ENCODE measurements around the gene HP1BP3. TPM values are rescaled to one million over a fixed set of nuclear protein-coding genes. Genes with fewer than 3 reads are reported as not detected.
"Not testable (repeated sequence)": the region's sequence is repeated elsewhere in the genome, so short reads cannot be mapped to it uniquely, and the experiment has no call there.

HP1BP3 gene
- 159 and 181 TPM in 2 replicates for total RNA-seq

- DNase-seq (ENCODE audit: extremely low read depth, low read depth, low spot score), result no peak
Measured at GRCh38 chr1:20787029-20787839, at the start of gene HP1BP3. HP1BP3 (minus strand) TSS chr1:20787307; CDS start chr1:20780440, 6,867 bp downstream.

GRCh38 chr1:20836230-20836629 is 49.1 kb upstream of the HP1BP3 start:
- no peak for DNase-seq (ENCODE audit: extremely low read depth, low read depth, low spot score)

DNA sequence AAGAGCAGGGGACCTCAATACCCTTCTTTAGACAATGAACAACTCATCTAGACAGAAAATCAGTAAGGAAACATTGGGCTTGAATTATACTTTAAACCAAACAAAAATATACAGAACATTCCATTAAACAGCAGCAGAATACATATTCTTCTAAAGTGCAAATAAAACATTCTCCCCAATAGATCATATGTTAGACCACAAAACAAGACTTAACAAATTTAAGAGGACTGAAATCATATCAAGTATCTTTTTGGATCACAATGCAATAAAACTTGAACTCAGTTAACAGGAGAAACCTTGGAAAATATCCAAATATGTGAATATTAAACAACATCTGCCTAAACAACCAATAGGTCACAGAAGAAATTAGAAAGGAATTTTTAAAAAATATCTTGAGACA is 47.7 kb upstream of the HP1BP3 start:
- DNase-seq (ENCODE audit: extremely low read depth, low read depth, low spot score), result no peak

DNA sequence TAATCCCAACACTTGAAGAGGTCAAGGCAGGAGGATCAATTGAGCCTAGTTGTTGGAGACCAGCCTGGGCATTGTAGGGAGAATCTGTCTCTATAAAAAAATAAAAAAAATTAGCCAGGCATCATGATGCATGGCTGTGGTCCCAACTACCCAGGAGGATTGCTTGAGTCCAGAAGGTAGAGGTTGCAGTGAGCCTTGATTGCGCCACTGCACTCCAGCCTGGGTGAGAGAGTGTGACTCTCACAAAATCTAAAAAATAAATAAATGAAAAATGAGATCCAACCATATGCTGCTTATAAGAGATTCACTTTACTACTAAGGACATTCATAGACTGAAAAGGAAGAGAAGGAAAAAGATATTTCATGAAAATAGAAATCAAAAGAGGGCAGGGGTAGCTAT is 47.1 kb upstream of the HP1BP3 start:
- DNase-seq (ENCODE audit: extremely low read depth, low read depth, low spot score), result no peak

DNA sequence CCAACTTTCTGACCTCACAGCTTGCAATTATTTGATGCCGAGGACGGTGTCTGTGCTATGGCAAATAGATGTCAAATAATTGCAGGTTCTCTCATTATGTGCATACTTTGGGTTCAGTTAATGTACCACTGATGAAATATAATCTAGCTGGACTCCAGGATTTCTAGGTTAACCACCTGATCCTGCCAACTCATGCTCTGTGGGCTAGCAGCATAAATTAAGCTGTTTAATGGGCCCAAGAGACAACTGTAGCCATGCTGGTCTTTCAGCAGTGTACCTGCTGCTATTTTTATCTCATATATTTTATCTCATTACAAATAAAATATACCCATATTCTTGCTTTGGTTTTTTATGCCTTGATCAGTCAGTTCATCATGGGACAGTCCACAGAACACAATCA is 43.3 kb upstream of the HP1BP3 start:
- no peak for DNase-seq (ENCODE audit: extremely low read depth, low read depth, low spot score)

- no peak for DNase-seq (ENCODE audit: extremely low read depth, low read depth, low spot score)
Measured at GRCh38 chr1:20829946-20830345, 42.8 kb upstream of the HP1BP3 start.

GRCh38 chr1:20829531-20829930 is 42.4 kb upstream of the HP1BP3 start:
- no peak for DNase-seq (ENCODE audit: extremely low read depth, low read depth, low spot score)

GRCh38 chr1:20823845-20824244 is 36.7 kb upstream of the HP1BP3 start:
- no peak for DNase-seq (ENCODE audit: extremely low read depth, low read depth, low spot score)

GRCh38 chr1:20821466-20821865 is 34.4 kb upstream of the HP1BP3 start:
- DNase-seq (ENCODE audit: extremely low read depth, low read depth, low spot score), result no peak

DNA sequence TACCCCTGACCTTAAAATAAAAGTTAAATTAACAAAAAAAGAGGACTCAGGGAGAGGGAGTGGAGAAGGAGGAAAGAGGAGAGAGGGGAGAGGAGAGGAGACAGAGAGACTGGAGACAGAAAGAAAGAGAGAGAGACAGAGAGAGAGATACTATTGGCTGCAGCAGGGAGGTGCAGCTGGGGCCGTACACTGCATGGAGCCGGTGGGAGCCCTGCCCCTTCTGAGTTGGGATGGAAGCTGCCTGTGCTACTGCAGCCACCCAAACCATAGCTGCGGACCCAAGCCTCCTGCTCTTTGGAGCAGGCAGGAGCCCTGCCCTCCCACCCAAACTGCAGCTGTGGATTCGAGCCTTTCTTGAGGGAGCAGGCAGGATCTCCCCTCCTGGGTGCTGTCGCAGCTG is 32.7 kb upstream of the HP1BP3 start:
- DNase-seq (ENCODE audit: extremely low read depth, low read depth, low spot score), result no peak

GRCh38 chr1:20814534-20814871 is 27.4 kb upstream of the HP1BP3 start:
- DNase-seq (ENCODE audit: extremely low read depth, low read depth, low spot score), result no peak

DNA sequence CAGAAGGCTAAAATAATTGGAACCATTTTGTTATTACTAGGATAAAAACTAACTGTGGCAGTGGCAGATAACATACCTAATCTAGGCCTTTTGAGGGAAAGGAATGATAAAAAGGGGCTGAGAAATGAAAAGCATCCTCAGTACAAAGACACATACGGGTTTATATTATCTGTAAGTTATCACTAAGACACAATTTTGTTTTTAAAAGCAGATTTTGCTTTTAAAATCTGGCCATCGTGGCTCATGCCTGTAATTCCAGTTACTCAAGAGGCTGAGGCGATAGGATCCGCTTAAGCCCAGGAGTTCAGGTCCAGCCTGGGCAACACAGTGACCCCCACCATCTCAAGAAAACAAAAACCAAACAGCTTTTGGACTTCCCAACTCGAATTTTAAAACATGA is 24.8 kb upstream of the HP1BP3 start:
- DNase-seq (ENCODE audit: extremely low read depth, low read depth, low spot score), result no peak

- DNase-seq (ENCODE audit: extremely low read depth, low read depth, low spot score), result no peak
Measured at GRCh38 chr1:20793236-20793635, 6.1 kb upstream of the HP1BP3 start.

GRCh38 chr1:20792196-20792595 is 5.1 kb upstream of the HP1BP3 start:
- DNase-seq (ENCODE audit: extremely low read depth, low read depth, low spot score), result no peak

GRCh38 chr1:20790785-20791184 is 3.7 kb upstream of the HP1BP3 start:
- no peak for DNase-seq (ENCODE audit: extremely low read depth, low read depth, low spot score)

DNA sequence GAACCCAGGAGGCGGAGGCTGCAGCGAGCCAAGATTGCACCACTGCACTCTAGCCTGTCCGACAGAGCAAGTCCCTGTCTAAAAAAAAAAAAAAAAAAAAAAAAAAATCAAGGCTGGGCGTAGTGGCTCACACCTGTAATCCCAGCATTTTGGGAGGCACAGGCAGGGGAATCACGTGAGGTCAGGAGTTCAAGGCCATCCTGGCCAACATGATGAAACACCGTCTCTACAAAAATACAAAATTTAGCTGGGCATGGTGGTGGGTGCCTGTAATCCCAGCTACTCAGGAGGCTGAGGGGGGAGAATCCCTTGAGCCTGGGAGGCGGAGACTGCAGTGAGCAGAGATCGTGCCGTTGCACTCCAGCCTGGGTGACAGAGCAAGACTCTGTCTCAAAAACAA is 2.5 kb upstream of the HP1BP3 start:
- not testable (repeated sequence) for DNase-seq (ENCODE audit: extremely low read depth, low read depth, low spot score)

DNA sequence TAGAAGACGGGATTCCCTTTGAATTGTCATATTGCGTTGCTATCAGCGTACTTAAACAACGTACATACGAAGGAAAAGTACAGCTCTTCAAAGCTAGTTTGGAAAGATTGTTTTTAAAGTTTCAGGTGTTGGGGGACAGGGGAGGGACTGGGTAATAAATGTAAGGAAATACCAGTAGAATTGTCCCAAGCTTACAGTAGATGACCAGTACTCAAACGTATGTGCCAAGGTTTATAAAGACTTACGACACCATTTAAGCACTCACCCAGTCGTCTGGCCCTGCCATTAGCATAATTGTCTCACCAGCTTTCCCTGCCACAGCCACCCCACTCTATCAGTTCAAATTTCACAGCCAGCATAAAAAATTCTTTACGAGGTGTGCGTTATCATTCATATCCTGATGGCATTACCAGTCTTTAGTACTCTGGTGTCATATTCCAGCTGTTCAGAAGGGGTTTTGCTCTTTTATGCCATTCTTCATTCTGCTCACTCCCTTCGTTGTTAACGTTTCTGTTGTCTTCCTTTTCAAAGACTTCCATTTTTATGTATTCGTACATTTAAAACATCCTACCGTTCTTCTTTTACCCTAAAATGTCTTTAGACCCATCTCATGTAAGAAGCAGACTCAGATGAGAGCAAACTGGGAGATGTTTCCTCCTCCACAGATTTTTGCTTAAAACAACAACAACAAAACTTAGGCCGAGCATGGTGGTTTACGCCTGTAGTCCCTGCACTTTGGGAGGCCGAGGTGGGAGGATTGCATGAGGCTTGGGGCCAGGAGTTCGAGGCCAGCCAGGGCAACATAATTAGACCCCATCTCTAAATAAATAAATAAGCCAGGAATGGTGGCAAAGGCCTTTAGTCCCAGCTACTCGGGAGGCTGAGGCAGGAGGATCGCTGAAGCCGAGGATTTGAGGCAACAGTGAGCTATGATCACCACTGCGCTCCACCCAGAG is 1.0 kb upstream of the HP1BP3 start:
- DNase-seq (ENCODE audit: extremely low read depth, low read depth, low spot score), result no peak

- peak; percentile 33 for DNase-seq (ENCODE audit: extremely low read depth, low read depth, low spot score)
Measured at GRCh38 chr1:20786253-20787028, 666 bp downstream of the HP1BP3 start.

DNA sequence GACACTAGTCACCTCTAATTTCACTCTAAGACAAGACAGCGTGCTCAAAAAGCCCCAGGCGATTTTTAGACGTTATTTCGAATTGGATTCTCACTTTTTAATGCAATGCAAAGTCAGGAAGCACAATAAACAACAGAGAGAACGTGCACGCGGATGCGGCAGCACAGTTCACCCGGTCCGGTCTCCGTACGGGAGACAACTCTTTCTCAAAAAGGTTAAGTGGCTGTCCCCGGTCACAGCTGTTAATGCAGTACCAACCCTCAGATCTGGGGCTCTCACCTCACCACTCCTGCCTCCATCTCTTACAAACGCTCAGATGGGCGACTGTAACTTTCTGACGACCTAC is 1.2 kb downstream of the HP1BP3 start:
- no peak for DNase-seq (ENCODE audit: extremely low read depth, low read depth, low spot score)

DNA sequence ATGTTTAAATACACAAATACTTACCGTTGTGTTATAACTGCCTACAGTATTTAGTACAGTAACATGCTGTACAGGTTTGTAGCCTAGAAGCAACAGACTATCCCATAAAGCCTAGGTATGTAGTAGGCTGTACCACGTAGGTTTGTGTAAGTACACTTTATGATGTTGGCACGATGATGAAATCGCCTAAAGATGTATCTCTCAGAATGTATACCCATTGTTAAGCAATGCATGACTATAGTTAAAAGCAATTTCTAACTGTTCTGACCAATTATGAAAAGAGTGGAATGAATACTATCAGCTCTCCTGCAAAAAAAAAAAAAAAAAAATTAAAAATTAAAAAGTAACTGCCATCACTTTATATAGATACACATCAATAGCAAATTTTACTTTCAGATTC is 11.4 kb downstream of the HP1BP3 start:
- no peak for DNase-seq (ENCODE audit: extremely low read depth, low read depth, low spot score)

DNA sequence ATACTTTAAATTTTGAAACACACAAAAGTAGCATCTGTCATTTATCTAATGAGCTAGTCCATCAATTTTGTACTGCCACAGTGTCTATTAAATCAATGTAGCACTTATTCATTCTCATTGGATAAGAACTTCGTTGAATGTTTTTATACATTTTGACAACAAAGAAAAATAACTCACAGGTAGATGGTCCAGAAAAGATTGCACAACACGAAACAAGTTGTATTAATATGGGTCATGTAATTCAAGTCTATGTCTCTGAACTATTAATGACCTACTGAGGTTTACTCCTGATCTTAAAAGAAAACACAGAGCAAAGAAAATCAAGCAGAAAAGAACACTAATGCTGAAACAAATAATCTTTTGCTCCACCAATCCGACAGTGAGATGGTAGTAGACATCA is 15.3 kb downstream of the HP1BP3 start:
- no peak for DNase-seq (ENCODE audit: extremely low read depth, low read depth, low spot score)

All from glomerular endothelial cell (primary cell).